C4-2B (cell line): ENCODE results near the gene PPP2R3B.

Experiments
- H3K27ac ChIP-seq: fragments of 450-650 bp; 2 replicates; pipeline ENCODE4 v1.5.1; 2017
- ZFX ChIP-seq: fragments of 450-650 bp; IDR thresholded peaks from 2 replicates; pipeline ENCODE4 v1.6.1; 2017
- TF ChIP-seq, protein P1 (sequence below): fragments of 450-650 bp; conservative IDR thresholded peaks from 2 replicates; pipeline ENCODE4 v1.5.1; 2017; ENCODE audit warnings: mild to moderate bottlenecking

Gene PPP2R3B

GRCh38 chrX:367349-367748 lies 19.4 kb downstream of the PPP2R3B start:
- H3K27ac ChIP-seq: no peak overlapping the region
- no peak for TF ChIP-seq ZFX
- TF ChIP-seq, protein P1, sequence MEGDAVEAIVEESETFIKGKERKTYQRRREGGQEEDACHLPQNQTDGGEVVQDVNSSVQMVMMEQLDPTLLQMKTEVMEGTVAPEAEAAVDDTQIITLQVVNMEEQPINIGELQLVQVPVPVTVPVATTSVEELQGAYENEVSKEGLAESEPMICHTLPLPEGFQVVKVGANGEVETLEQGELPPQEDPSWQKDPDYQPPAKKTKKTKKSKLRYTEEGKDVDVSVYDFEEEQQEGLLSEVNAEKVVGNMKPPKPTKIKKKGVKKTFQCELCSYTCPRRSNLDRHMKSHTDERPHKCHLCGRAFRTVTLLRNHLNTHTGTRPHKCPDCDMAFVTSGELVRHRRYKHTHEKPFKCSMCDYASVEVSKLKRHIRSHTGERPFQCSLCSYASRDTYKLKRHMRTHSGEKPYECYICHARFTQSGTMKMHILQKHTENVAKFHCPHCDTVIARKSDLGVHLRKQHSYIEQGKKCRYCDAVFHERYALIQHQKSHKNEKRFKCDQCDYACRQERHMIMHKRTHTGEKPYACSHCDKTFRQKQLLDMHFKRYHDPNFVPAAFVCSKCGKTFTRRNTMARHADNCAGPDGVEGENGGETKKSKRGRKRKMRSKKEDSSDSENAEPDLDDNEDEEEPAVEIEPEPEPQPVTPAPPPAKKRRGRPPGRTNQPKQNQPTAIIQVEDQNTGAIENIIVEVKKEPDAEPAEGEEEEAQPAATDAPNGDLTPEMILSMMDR: no peak

DNA sequence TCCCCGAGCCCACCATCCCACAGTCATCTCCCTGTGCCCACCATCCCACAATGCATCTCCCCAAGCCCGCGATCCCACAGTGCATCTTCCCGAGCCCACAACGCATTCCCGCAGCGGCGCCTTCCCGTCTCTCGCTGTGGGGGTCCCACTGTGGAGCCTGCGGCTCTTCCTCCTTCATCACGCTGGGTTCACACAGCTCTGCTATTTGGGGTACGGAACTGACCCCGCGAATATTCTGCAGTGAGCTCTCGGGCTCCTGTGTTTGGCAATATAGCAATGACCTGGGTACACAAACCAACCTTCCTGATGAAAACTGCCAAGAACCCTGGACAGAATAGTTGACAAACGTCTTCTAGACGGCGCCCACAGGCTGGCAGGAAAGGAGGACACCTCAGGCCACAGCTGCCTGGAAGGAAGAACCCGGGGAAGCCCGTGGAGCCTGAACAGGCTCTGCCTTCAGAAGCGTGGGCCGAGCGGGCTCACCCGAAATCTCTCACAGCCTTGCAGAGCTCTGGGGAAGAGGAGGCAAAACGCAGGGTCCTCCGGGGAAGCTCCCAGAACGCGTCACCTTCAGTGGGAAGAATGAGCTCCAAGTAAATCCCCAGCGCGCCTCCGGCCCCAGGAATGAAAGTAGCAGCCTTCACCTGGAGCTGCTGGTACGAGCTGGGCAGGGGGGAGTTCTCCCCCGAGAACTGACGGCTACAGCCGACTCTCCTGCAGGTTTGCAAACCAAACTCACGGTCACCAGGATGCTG lies 22.9 kb downstream of the PPP2R3B start:
- no peak overlapping the region for H3K27ac ChIP-seq
- TF ChIP-seq ZFX: no peak
- TF ChIP-seq, protein P1: no peak

- no peak overlapping the region for H3K27ac ChIP-seq
- TF ChIP-seq, protein P1: no peak
- TF ChIP-seq ZFX: no peak
Observed at GRCh38 chrX:362937-363620, 23.6 kb downstream of the PPP2R3B start.

DNA sequence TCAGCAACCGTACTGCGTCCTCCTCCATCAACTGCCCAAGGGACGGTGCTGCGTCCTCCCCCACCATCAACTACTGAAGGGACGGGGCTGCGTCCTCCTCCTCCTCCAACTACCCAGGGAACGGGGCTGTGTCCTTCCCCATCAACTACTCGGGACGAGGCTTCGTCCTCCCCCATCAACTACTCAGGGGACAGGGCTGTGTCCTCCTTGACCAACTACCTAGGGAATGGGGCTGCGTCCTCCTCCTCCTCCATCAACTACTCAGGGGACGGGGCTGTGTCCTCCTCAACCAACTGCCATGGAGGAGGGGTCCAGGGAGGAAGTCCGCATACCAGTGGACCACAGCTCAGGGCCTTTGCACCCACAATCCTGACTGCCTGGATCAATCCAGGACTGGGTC lies 24.4 kb downstream of the PPP2R3B start:
- TF ChIP-seq, protein P1: no peak
- no peak for TF ChIP-seq ZFX

DNA sequence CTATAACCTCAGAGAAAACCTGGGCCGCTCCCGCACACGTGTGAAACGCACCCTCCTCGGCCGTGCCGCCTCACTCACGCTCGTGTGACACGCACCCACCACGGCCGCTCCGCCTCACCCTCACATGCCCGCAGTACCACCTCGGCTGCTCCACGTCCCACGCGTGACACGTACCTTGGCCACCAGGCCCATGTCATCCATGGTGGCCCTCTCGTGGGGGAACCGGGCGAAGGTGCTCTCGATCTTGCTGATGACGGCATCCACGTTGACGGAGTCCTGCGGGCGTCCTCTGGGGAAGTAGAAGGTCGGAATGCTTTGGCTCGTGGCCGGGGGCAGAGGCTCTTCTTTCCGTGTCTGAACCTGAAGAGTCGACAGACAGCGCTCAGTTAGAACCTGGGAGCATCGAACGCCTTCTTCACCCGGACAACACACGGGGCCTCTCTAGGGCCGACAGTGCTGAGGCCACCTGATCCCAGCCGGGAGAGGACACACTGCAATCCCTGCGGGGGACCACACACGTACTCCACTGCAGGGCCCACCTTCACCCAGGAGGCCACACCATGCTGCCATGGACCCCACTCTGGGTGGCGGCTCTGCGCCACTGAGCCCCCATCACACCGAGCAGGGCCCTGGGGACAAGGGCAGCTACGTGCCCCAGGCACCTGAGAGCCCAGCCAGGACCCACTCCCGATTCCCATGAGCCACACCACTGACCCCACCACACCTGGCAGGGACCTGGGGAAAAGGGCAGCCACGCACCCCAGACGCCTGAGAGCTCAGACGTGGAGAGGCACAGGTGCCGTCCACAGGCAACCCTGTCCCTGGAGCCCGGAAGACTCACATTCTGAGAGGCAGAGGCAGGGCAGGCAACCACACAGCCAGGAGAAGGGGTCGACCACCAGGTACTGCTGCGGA lies 25.2 kb downstream of the PPP2R3B start:
- H3K27ac ChIP-seq: no peak overlapping the region
- TF ChIP-seq, protein P1: no peak
- no peak for TF ChIP-seq ZFX

More for the DNA sequence above, 24.4 kb downstream of the PPP2R3B start:
- H3K27ac ChIP-seq: no peak overlapping the region

GRCh38 chrX:360496-361150 lies 26.1 kb downstream of the PPP2R3B start:
- H3K27ac ChIP-seq: no peak overlapping the region
- TF ChIP-seq, protein P1: no peak
